ENCODE results near the gene THTPA.

DNA sequence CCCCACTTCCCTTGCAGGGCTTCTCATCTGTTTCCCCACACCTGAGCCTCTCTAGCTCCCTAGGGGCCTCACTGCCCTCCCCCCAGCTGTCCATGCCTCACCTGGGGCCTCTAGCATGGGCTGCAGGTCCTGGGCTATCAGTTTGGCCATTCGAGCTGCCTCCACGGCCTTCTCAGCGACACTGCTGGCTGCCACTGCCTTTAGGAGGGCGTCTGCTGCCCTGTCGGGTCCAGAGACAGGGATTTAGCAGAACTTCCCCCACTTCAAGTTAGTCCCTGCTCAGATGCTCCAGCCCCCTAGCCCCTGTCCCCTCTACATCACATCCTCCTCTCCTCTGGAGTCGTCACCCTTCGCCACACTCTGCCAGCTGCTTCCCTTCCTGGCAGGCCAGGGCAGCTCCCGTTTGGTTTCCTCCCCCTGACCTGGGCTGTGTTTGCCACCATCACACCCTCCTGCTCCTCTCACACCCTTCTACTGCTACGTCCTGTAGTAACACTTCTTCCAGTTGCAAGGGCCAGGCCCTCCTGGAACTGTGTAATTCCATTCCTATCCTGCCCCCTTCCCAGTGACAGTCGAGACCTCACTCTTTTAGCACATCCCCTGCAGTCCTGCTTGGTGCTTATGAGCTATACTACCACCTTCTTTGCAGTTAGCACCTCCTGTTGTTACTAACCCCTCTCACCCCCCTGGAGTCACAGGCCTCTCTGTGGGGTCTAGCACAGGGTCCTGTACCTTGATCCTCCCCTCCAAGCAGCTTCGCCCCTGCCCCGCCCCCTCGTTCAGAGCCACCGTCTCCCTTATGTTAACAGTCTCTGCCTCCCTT, 15.8 kb downstream of the THTPA start:
- TF ChIP-seq, protein P1, sequence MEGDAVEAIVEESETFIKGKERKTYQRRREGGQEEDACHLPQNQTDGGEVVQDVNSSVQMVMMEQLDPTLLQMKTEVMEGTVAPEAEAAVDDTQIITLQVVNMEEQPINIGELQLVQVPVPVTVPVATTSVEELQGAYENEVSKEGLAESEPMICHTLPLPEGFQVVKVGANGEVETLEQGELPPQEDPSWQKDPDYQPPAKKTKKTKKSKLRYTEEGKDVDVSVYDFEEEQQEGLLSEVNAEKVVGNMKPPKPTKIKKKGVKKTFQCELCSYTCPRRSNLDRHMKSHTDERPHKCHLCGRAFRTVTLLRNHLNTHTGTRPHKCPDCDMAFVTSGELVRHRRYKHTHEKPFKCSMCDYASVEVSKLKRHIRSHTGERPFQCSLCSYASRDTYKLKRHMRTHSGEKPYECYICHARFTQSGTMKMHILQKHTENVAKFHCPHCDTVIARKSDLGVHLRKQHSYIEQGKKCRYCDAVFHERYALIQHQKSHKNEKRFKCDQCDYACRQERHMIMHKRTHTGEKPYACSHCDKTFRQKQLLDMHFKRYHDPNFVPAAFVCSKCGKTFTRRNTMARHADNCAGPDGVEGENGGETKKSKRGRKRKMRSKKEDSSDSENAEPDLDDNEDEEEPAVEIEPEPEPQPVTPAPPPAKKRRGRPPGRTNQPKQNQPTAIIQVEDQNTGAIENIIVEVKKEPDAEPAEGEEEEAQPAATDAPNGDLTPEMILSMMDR (conservative IDR thresholded peaks at IDR 0.05) = no peak
- TF ChIP-seq EZH2 (IDR thresholded peaks at IDR 0.05; ENCODE audit: low read depth) = no peak
